Thymus (tissue), 14 donors: ENCODE results near the gene ADRA2B. TPM values are rescaled to one million over a fixed set of nuclear protein-coding genes. Genes with fewer than 3 reads are reported as not detected.
"Not testable (repeated sequence)": the region's sequence is repeated elsewhere in the genome, so short reads cannot be mapped to it uniquely, and the experiment has no call there.

Experiments used
- DNase-seq, 9 donors: peaks; one replicate each; pipeline ENCODE4 v3.0.0-alpha.2; 2013; ENCODE audit warnings: low spot score in 9 of 9, low read depth in 6 of 9, missing footprints in 1 of 9
- H3K27ac ChIP-seq, 2 donors: one replicate each; pipeline ENCODE4 v1.5.1; 2013; ENCODE audit warnings: control low read depth in 1 of 2, low read depth in 1 of 2, low read length in 1 of 2, mild to moderate bottlenecking in 1 of 2, moderate library complexity in 1 of 2
- H3K27me3 ChIP-seq, 2 donors: one replicate each; pipeline ENCODE4 v1.5.1; 2013; ENCODE audit warnings: low read length in 1 of 2; ENCODE audit not compliant: control insufficient read depth in 2 of 2, insufficient read depth in 1 of 2
- H3K36me3 ChIP-seq, 2 donors: one replicate each; pipeline ENCODE4 v1.5.1; 2013; ENCODE audit warnings: low read length in 1 of 2, mild to moderate bottlenecking in 1 of 2, moderate library complexity in 1 of 2; ENCODE audit not compliant: control insufficient read depth in 2 of 2, insufficient read depth in 2 of 2
- H3K4me1 ChIP-seq, 2 donors: one replicate each; pipeline ENCODE4 v1.5.1; 2013; ENCODE audit warnings: low read length in 2 of 2; ENCODE audit not compliant: control insufficient read depth in 2 of 2, insufficient read depth in 2 of 2
- H3K4me3 ChIP-seq, 2 donors: one replicate each; pipeline ENCODE4 v1.5.1; 2013; ENCODE audit warnings: low read length in 2 of 2, control low read depth in 1 of 2, mild to moderate bottlenecking in 1 of 2
- H3K9me3 ChIP-seq, 2 donors: one replicate each; pipeline ENCODE4 v1.5.1; 2013; ENCODE audit warnings: low read length in 1 of 2, mild to moderate bottlenecking in 1 of 2; ENCODE audit not compliant: control insufficient read depth in 2 of 2, insufficient read depth in 1 of 2
- WGBS: extraction: QIAGEN DNeasy Blood & Tissue Kit; methylation state at CpG from one replicate; pipeline ENCODE4 v1.1.7; 2013; 5-methylcytosine and 5-hydroxymethylcytosine counted together
- long read RNA-seq, 10 donors: transcript quantifications; one replicate each; lab custom pipeline, GENCODE V29; 2026
- polyA plus RNA-seq: library from polyadenylated mRNA; stranded (reverse); fragments of 200-250 nt; gene quantifications from one replicate; pipeline ENCODE4 v1.2.3, GENCODE V29; 2013
- total RNA-seq: library from RNA; stranded (reverse); fragments of 120-200 nt; gene quantifications from one replicate; pipeline ENCODE4 v1.2.4, GENCODE V29; 2013
- donor health status: healthy.

ADRA2B gene
- total RNA-seq, result 0.28 TPM
- 0.52 TPM for polyA plus RNA-seq
- long read RNA-seq, donor 1, result 0 reads
- long read RNA-seq, donor 2, result 0 reads
- long read RNA-seq, donor 3, result 0 reads
- long read RNA-seq, donor 4, result 0 reads
- long read RNA-seq, donor 5, partial matches to known transcripts, result 0 of 1 reads
- long read RNA-seq, donor 5, other reads (novel, unspliced or antisense), result 0 of 1 reads
- long read RNA-seq, donor 6, result 0 reads
- long read RNA-seq, donor 7, partial matches to known transcripts, result 0 of 1 reads
- long read RNA-seq, donor 7, other reads (novel, unspliced or antisense), result 0 of 1 reads
- long read RNA-seq, donor 8, result 0 reads
- long read RNA-seq, donor 9, result 0 reads
- long read RNA-seq, donor 10, partial matches to known transcripts, result 0 of 2 reads
- long read RNA-seq, donor 10, other reads (novel, unspliced or antisense), result 0 of 2 reads

DNA sequence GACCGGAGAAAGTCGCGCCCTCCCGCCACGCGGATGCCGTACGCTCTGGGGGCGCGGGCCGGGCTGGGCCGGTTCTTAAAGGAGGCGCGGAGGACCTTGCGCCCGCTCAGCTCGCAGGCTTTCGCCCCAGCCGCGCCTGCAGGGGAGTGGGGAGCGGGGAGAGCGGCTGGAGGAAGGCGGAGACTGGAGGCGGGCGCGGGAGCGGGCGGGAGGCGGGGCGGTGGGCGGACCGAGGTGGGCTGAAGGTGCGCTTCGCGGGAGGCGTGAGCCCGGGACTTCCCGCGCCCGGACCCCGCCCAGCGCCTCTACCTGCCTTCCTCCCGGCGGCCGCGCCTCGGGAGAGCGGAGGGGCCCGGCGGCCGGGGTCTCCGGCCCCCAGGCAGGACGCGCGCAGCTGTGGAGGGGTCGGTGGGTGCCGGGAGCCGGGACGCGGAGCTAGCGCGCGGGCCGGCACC is at the start of gene ADRA2B:
TSS of gene ADRA2B (minus strand) at position 148 of the 455 bp plus-strand sequence. CDS start 422 bp downstream, outside the sequence.
- DNase-seq, result peak in 8 of 9 donors; percentile 30 to 79 (median 58)
- Histone ChIP-seq H3K4me1 (peaks cover 0 to 11% of the 10 kb centered on the region in 2 donors), H3K9me3 (peaks cover 6 to 12% of the 10 kb centered on the region in 2 donors), H3K4me3 (peak within 1 kb of the TSS in 1 of 2 donors; percentile 63), H3K27ac (no peak within 1 kb of the TSS), H3K36me3 (no peaks in the 10 kb centered on the region), H3K27me3 (peaks cover 21 to 74% of the 10 kb centered on the region in 2 donors)
- under 1% methylated on average over 64 of the region's 64 CpGs for WGBS

DNA sequence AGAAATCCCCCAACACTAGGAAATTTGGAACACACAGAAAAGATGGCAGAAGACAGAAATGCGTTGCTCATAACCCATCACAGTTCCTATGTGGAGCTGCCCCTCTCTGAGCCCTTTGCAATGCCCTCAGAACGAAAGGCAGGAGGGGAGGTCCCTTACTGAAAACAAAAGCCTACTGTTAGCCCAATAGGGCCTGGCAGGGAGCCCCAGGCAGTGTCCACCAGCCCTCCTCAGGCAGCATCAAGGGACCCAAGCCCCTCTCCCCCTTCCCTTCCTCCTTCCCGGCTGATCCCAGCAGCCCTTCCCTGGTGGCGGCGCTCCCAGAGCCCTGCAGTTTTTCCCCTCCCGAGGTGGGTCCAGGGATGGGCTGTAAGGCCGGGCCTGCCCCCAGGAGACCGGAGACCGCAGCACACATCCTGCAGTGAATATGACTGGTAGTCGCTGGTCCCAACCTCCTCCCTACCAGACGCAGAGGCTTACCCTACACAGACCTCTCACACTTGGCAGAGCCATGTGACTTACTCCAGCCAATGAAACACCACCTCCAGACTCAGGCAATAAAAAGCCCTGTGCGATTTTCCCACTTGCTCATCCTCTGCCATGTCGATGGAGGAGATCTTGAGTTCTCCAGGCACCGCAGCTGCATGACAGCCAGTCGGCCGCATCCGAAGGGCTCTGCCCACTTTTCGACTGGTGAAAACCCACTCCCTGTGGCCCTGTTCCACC is 48.3 kb upstream of the ADRA2B start:
- peak overlapping the region; percentile 95 to 99 for H3K27ac ChIP-seq
- peaks cover 0 to 11% of the 10 kb centered on the region in 2 donors for H3K9me3 ChIP-seq
- no peaks in the 10 kb centered on the region for H3K36me3 ChIP-seq
- DNase-seq, result peak in 5 of 9 donors; percentile 47 to 89 (median 74)
- no peaks in the 10 kb centered on the region for H3K27me3 ChIP-seq
- peak overlapping the region; percentile 36 to 48 for H3K4me3 ChIP-seq
- peaks cover 46 to 66% of the 10 kb centered on the region in 2 donors for H3K4me1 ChIP-seq
- 73% methylated on average over 18 of the region's 18 CpGs for WGBS

DNA sequence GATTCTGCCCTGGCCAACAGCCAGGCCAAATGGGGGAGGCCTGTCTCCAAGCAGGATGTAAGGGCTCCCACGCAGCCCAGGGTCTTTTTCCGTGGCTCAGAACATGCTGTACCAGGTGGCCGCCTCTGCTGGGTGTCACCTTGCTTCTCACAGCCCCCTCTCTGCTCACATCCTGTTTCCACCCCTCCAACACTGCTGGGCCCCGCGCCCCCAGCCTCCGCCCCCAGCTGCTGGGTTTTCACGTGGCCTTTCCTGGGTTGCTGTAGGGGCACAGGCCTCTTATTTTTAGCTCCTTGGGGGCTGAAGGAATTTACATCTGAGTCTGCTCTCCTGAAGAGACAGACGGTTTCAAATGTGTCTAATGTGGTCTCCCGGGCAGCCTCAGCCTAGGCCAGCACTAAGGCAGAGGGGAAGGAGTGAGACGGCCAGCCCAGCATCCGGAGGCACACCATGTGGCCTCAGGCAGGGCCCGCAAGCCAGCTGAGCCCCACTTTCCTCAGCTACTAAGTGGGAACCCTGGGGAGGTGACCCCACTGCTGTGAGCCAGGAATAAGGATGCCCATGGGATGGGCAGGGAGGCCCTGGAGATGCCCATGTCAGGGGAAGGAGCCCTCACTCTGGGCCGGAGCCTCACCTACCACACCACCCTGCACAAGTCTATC is 47.5 kb upstream of the ADRA2B start:
- WGBS, result 9% methylated on average over 13 of the region's 13 CpGs
- H3K4me1 ChIP-seq, result peaks cover 53 to 73% of the 10 kb centered on the region in 2 donors
- H3K27ac ChIP-seq, result peak overlapping the region; percentile 95 to 99
- peak in 6 of 9 donors; percentile 75 to 96 (median 90) for DNase-seq
- peaks cover 0 to 11% of the 10 kb centered on the region in 2 donors for H3K9me3 ChIP-seq
- H3K27me3 ChIP-seq, result no peaks in the 10 kb centered on the region
- H3K4me3 ChIP-seq, result peak overlapping the region; percentile 36 to 48
- H3K36me3 ChIP-seq, result no peaks in the 10 kb centered on the region

DNA sequence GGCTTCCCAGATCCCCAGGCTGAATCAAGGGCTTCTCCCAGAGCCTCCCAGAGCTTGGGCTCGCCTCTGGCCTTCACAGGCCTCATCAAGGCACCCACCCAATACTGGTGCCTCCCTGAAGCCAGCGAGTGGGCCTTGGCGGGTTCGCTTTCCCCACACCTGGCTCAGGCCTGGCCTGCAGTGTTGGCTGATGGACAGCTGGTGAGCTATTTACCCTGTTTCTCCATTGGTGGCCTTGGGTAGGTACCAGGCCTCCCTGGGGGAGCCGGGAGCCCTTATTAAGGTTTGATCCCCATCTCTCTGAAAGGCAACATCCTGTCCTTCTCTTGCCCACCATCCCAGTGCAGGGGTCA is 47.0 kb upstream of the ADRA2B start:
- H3K4me3 ChIP-seq, result peak overlapping the region; percentile 36 to 48
- peak overlapping the region; percentile 95 to 99 for H3K27ac ChIP-seq
- H3K4me1 ChIP-seq, result peaks cover 57 to 78% of the 10 kb centered on the region in 2 donors
- H3K9me3 ChIP-seq, result peaks cover 0 to 11% of the 10 kb centered on the region in 2 donors
- 85% methylated on average over 5 of the region's 5 CpGs for WGBS
- DNase-seq, result no peak
- H3K36me3 ChIP-seq, result no peaks in the 10 kb centered on the region
- H3K27me3 ChIP-seq, result no peaks in the 10 kb centered on the region

DNA sequence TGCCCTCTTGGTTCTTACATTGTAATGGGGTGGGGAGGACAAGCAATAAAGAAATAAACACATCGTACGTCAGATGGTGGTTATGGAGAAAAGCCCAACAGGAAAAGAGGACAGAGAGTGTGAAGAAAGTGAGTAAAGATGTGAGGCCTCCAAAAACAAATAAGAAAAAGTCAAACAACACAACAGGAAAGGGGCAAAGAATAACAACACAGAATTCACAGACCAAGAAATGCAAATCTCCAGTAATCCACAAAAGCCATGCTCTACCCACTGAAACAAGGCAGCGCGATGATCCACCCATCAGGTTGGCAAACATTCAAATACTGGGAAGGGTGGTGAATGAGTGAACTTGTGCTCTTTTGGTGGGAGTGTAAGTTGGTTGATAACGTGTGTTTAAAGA is 45.5 kb upstream of the ADRA2B start:
- Histone ChIP-seq H3K27ac (peak overlapping the region; percentile 83 to 99), H3K4me1 (peaks cover 65 to 82% of the 10 kb centered on the region in 2 donors), H3K36me3 (no peaks in the 10 kb centered on the region), H3K27me3 (no peaks in the 10 kb centered on the region), H3K4me3 (no peak overlapping the region), H3K9me3 (peaks cover 0 to 11% of the 10 kb centered on the region in 2 donors)
- 75% methylated on average over 5 of the region's 5 CpGs for WGBS
- no peak for DNase-seq

DNA sequence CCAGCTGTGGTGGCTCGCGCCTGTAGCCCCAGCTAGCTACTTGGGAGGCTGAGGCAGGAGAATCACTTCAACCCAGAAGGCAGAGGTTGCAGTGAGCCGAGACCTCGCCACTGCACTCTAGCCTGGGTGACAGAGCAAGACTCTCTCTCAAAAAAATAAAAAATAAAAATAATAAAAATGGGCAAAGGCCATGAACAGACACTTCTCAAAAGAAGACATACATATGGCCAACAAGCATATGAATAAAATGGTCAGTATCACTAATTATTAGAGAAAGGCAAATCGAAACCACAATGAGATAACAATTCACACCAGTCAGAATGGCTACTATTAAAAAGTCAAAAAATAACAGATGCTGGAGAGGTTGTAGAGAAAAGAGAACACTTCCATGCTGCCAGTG is 44.0 kb upstream of the ADRA2B start:
- not testable (repeated sequence) for H3K27me3 ChIP-seq, H3K4me3 ChIP-seq, H3K27ac ChIP-seq, DNase-seq, H3K36me3 ChIP-seq
- Histone ChIP-seq H3K4me1 (peaks cover 78 to 90% of the 10 kb centered on the region in 2 donors), H3K9me3 (peaks cover 0 to 11% of the 10 kb centered on the region in 2 donors)
- WGBS, result 98% methylated on average over 5 of the region's 5 CpGs

DNA sequence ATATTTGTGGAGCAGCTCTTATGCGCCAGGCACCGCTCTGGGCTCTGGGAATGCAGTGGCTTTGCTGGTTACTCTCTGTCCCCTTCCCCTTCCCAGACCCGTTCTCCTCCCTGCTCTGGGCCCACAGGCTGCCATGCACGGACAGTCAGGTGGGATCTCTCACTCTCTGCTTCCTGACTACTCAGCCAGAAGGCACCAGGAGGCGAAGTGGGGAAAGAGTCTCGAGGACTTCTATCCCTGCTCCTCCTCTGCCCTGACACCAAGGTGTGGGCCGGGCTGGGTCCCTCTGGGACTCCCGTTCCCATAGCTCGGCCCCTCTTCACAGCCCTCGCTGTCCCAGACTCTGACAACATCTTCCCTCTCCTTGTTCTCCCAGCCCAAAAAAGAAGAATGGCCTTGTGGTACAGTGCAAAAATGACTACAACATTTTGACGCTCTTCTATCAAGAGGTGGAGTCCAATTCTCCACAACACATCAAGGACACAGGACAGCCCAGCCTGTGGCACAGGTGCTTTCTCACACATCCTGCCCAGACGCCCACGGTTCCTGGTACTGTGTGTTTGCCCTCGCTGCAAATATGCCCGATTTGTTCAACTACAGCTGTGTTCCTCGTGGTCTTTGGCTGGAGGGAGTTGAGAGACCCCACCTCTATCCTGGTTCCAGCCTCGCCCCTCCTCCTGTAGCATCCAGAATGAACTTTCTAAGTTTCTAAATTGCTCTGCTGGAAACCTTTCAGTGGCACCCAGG is 42.9 kb upstream of the ADRA2B start:
- Histone ChIP-seq H3K36me3 (no peaks in the 10 kb centered on the region), H3K4me1 (peaks cover 81 to 90% of the 10 kb centered on the region in 2 donors)
- 62% methylated on average over 17 of the region's 17 CpGs for WGBS

DNA sequence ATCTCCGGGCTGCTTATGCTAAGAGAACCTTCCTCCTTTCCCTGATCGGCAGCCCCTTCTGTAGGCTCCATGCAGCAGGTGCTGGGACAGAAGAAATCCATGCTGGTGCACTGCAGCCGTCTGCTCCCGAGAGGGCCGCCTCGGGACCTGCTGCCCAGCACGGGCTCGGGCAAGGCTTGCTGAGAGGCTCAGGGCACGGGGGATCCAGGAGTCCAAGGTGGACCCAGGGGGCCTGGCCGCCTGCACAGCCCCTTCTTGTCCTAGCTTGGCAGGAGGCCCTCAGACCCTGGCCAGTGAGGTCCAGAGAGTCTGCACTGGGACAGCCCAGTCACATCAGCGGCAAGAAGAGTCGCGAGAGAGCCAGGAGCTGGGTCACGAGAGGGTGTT is 42.2 kb upstream of the ADRA2B start:
- peak overlapping the region in 1 of 2 donors; percentile 84 for H3K27ac ChIP-seq
- DNase-seq, result no peak

More for the DNA sequence above, 42.9 kb upstream of the ADRA2B start:
- Histone ChIP-seq H3K27ac (peak overlapping the region; percentile 76 to 84), H3K4me3 (no peak overlapping the region), H3K9me3 (peaks cover 0 to 4% of the 10 kb centered on the region in 2 donors), H3K27me3 (no peaks in the 10 kb centered on the region)
- peak in 1 of 9 donors; percentile 76 for DNase-seq

More for the DNA sequence above, 42.2 kb upstream of the ADRA2B start:
- 95% methylated on average over 14 of the region's 14 CpGs for WGBS
- H3K9me3 ChIP-seq, result peaks cover 0 to 4% of the 10 kb centered on the region in 2 donors
- peaks cover 81 to 90% of the 10 kb centered on the region in 2 donors for H3K4me1 ChIP-seq
- no peaks in the 10 kb centered on the region for H3K36me3 ChIP-seq
- no peak overlapping the region for H3K4me3 ChIP-seq
- H3K27me3 ChIP-seq, result no peaks in the 10 kb centered on the region
